ENCODE results near the gene SLC28A3.

DNA sequence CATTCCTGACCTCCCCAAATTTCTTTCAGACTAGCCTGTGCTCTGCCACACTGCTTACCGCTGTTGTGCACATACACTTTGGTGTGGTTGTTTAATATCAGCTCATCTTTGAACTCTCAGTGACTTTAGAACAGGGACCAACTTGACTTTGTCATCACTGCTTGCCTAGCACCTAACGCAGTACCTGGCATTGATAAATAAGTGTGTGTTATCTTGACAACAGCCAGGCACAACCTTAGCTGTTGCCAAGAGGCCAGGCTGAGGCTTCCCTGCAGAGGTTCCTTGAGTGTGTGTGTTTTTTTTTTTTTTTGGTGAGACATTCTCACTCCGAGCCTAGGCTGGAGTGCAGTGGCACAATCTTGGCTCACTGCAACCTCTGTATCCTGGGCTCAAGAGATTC is 41.0 kb upstream of the SLC28A3 start:
- TF ChIP-seq FOXP1 (CRISPR knock-in tag; IDR thresholded peaks at IDR 0.05; ENCODE audit: borderline replicate concordance) (no peak), SMAD3 (CRISPR knock-in tag; IDR thresholded peaks at IDR 0.05; ENCODE audit: borderline replicate concordance) (no peak)
- TF ChIP-seq, protein P1, sequence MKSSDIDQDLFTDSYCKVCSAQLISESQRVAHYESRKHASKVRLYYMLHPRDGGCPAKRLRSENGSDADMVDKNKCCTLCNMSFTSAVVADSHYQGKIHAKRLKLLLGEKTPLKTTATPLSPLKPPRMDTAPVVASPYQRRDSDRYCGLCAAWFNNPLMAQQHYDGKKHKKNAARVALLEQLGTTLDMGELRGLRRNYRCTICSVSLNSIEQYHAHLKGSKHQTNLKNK (CRISPR knock-in tag; IDR thresholded peaks at IDR 0.05): no peak
- TF ChIP-seq, protein P2, sequence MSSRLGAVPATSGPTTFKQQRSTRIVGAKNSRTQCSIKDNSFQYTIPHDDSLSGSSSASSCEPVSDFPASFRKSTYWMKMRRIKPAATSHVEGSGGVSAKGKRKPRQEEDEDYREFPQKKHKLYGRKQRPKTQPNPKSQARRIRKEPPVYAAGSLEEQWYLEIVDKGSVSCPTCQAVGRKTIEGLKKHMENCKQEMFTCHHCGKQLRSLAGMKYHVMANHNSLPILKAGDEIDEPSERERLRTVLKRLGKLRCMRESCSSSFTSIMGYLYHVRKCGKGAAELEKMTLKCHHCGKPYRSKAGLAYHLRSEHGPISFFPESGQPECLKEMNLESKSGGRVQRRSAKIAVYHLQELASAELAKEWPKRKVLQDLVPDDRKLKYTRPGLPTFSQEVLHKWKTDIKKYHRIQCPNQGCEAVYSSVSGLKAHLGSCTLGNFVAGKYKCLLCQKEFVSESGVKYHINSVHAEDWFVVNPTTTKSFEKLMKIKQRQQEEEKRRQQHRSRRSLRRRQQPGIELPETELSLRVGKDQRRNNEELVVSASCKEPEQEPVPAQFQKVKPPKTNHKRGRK (CRISPR knock-in tag; IDR thresholded peaks at IDR 0.05; ENCODE audit: borderline replicate concordance): no peak
- TF ChIP-seq, protein P3, sequence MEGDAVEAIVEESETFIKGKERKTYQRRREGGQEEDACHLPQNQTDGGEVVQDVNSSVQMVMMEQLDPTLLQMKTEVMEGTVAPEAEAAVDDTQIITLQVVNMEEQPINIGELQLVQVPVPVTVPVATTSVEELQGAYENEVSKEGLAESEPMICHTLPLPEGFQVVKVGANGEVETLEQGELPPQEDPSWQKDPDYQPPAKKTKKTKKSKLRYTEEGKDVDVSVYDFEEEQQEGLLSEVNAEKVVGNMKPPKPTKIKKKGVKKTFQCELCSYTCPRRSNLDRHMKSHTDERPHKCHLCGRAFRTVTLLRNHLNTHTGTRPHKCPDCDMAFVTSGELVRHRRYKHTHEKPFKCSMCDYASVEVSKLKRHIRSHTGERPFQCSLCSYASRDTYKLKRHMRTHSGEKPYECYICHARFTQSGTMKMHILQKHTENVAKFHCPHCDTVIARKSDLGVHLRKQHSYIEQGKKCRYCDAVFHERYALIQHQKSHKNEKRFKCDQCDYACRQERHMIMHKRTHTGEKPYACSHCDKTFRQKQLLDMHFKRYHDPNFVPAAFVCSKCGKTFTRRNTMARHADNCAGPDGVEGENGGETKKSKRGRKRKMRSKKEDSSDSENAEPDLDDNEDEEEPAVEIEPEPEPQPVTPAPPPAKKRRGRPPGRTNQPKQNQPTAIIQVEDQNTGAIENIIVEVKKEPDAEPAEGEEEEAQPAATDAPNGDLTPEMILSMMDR (IDR thresholded peaks at IDR 0.05): no peak
- TF ChIP-seq, protein P4, sequence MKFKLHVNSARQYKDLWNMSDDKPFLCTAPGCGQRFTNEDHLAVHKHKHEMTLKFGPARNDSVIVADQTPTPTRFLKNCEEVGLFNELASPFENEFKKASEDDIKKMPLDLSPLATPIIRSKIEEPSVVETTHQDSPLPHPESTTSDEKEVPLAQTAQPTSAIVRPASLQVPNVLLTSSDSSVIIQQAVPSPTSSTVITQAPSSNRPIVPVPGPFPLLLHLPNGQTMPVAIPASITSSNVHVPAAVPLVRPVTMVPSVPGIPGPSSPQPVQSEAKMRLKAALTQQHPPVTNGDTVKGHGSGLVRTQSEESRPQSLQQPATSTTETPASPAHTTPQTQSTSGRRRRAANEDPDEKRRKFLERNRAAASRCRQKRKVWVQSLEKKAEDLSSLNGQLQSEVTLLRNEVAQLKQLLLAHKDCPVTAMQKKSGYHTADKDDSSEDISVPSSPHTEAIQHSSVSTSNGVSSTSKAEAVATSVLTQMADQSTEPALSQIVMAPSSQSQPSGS (CRISPR knock-in tag; IDR thresholded peaks at IDR 0.05; ENCODE audit: borderline replicate concordance, low read depth): no peak
- TF ChIP-seq, protein P5, sequence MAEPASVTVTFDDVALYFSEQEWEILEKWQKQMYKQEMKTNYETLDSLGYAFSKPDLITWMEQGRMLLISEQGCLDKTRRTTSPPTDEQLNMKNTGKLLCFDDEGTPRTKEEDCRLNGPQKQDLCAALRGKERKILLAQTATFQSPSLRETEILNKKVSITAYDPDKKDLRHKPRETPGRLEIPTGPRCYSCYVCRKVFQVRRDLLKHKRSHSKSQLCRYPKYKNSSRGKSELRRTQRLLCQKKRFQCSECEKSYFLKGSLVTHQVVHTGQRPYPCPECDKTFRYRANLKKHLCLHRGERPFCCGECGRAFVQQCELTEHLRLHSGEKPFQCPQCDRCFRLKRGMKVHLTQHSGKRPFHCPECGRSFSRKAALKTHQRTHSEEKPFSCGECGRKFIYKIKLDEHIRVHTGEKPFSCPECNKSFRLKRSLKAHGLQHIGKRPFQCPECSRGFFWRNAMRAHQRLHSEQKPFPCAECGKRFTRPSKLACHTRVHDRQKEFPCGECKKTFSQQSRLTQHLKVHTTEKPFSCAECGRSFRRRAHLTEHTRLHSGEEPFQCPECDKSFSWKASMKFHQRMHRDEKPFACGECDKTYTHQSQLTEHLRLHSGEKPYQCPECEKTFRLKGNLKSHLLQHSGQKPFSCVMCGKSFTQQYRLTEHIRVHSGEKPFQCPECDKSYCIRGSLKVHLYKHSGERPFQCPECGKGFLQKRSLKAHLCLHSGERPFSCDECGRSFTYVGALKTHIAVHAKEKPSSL (CRISPR knock-in tag; conservative IDR thresholded peaks at IDR 0.05): no peak

Data from WTC11 (cell line).